Ishikawa (cell line): ENCODE data around the gene PRKCD.

Experiments used
- CEBPB ChIP-seq: IDR thresholded peaks from 2 replicates; pipeline ENCODE4 v1.6.1; 2012
- CREB1 ChIP-seq: IDR thresholded peaks from 2 replicates; pipeline ENCODE4 v1.6.1; 2012; ENCODE audit warnings: low read depth
- EGR1 ChIP-seq: IDR thresholded peaks from 2 replicates; pipeline ENCODE4 v1.6.1; 2012
- EP300 ChIP-seq: IDR thresholded peaks from 2 replicates; pipeline ENCODE4 v1.6.1; 2012; ENCODE audit warnings: borderline replicate concordance
- FOXM1 ChIP-seq: IDR thresholded peaks from 2 replicates; pipeline ENCODE4 v1.6.1; 2012; ENCODE audit warnings: low read depth, borderline replicate concordance
- MAX ChIP-seq: IDR thresholded peaks from 2 replicates; pipeline ENCODE4 v1.6.1; 2012
- NFIC ChIP-seq: IDR thresholded peaks from 2 replicates; pipeline ENCODE4 v1.6.1; 2012
- RAD21 ChIP-seq: IDR thresholded peaks from 2 replicates; pipeline ENCODE4 v1.6.1; 2012; ENCODE audit warnings: low read depth
- TAF1 ChIP-seq: IDR thresholded peaks from 2 replicates; pipeline ENCODE4 v1.6.1; 2012; ENCODE audit warnings: low read depth, mild to moderate bottlenecking
- TCF12 ChIP-seq: IDR thresholded peaks from 2 replicates; pipeline ENCODE4 v1.6.1; 2012; ENCODE audit warnings: low read depth
- TEAD4 ChIP-seq: IDR thresholded peaks from 2 replicates; pipeline ENCODE4 v1.6.1; 2012
- YY1 ChIP-seq: IDR thresholded peaks from 2 replicates; pipeline ENCODE4 v1.6.1; 2012; ENCODE audit warnings: low read depth
- ZBTB7A ChIP-seq: IDR thresholded peaks from 2 replicates; pipeline ENCODE4 v1.6.1; 2012; ENCODE audit warnings: low read depth
- TF ChIP-seq, protein P1 (sequence below): IDR thresholded peaks from 2 replicates; pipeline ENCODE4 v1.6.1; 2012; ENCODE audit warnings: low read depth, mild to moderate bottlenecking
- TF ChIP-seq, protein P2 (sequence below): IDR thresholded peaks from 2 replicates; pipeline ENCODE4 v1.6.1; 2012

PRKCD gene

DNA sequence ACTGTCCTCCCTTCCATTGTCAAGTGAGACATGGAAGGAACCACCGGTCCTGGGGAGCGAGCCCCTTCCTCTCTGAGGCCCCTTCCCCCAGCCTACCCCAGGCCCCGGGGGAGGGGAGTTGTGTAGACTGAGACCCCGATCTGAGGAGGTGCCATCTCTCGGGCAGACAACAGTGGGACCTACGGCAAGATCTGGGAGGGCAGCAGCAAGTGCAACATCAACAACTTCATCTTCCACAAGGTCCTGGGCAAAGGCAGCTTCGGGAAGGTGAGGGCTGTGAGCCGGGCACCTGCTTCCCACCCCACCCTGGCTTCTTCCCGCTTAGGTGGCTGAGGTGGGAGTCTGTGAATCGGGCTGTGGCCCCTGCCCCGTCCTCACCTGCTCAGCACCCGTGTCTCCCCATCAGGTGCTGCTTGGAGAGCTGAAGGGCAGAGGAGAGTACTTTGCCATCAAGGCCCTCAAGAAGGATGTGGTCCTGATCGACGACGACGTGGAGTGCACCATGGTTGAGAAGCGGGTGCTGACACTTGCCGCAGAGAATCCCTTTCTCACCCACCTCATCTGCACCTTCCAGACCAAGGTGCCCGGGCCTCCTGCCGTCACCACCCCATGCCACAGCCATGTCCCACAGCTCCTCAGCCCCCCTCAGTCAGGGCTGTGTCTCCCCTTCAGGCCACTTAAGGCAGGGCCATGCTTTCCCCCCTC, 24.9 kb downstream of the PRKCD start:
- TF ChIP-seq, protein P1, sequence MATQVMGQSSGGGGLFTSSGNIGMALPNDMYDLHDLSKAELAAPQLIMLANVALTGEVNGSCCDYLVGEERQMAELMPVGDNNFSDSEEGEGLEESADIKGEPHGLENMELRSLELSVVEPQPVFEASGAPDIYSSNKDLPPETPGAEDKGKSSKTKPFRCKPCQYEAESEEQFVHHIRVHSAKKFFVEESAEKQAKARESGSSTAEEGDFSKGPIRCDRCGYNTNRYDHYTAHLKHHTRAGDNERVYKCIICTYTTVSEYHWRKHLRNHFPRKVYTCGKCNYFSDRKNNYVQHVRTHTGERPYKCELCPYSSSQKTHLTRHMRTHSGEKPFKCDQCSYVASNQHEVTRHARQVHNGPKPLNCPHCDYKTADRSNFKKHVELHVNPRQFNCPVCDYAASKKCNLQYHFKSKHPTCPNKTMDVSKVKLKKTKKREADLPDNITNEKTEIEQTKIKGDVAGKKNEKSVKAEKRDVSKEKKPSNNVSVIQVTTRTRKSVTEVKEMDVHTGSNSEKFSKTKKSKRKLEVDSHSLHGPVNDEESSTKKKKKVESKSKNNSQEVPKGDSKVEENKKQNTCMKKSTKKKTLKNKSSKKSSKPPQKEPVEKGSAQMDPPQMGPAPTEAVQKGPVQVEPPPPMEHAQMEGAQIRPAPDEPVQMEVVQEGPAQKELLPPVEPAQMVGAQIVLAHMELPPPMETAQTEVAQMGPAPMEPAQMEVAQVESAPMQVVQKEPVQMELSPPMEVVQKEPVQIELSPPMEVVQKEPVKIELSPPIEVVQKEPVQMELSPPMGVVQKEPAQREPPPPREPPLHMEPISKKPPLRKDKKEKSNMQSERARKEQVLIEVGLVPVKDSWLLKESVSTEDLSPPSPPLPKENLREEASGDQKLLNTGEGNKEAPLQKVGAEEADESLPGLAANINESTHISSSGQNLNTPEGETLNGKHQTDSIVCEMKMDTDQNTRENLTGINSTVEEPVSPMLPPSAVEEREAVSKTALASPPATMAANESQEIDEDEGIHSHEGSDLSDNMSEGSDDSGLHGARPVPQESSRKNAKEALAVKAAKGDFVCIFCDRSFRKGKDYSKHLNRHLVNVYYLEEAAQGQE, result no peak
- TF ChIP-seq, protein P2, sequence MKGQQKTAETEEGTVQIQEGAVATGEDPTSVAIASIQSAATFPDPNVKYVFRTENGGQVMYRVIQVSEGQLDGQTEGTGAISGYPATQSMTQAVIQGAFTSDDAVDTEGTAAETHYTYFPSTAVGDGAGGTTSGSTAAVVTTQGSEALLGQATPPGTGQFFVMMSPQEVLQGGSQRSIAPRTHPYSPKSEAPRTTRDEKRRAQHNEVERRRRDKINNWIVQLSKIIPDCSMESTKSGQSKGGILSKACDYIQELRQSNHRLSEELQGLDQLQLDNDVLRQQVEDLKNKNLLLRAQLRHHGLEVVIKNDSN, result no peak
- TF ChIP-seq NFIC (no peak), CREB1 (no peak), EGR1 (no peak), FOXM1 (no peak), ZBTB7A (no peak), CEBPB (no peak), TAF1 (no peak), MAX (no peak), TEAD4 (no peak), YY1 (no peak), TCF12 (no peak)

DNA sequence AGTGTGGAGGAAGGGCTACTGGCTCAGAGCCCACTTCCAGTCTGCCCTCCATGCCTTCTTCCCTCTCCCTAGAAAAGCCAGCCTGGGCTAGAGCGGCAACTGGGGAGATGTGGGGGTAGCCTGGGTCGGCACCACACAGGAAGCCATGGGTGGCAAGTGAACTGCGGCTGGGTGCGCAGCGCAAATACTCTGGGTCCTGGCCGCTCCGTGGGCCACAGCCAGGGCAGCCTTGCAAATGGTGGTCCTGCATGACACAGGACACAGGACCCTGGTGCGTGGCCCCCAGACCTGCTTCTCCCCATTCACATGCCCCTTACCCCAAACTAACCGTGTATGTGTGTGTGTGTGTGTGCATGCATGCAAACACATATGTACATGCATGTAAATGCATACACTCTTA, 25.7 kb downstream of the PRKCD start:
- TF ChIP-seq EGR1, result no peak
- TF ChIP-seq YY1, result no peak

DNA sequence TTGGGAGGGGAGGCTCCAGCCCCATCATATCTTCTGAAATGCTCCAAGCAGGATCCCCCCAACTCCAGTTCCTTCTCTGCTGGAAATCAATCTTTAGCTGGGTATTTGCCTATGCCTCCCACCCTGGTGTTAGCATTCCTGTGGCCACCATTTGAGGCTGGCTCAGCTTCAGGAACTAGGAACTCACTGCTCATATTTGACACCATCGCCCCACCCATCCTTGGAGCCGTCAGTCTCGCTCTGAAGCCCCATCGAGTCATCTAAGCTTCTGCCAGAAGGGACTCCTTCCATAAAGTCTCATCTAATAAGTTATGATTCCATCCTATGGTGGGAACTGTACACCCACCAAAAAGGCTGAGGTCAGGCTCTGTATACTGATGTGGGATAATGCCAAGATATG, 26.4 kb downstream of the PRKCD start:
- TF ChIP-seq TEAD4, result no peak
- TF ChIP-seq, protein P2, result no peak
- TF ChIP-seq ZBTB7A, result no peak
- TF ChIP-seq, protein P1, result no peak
- TF ChIP-seq FOXM1, result no peak
- no peak for TF ChIP-seq TAF1
- no peak for TF ChIP-seq YY1
- TF ChIP-seq RAD21, result no peak
- TF ChIP-seq TCF12, result no peak
- no peak for TF ChIP-seq CEBPB
- TF ChIP-seq CREB1, result no peak
- no peak for TF ChIP-seq EP300
- TF ChIP-seq MAX, result no peak
- no peak for TF ChIP-seq NFIC

DNA sequence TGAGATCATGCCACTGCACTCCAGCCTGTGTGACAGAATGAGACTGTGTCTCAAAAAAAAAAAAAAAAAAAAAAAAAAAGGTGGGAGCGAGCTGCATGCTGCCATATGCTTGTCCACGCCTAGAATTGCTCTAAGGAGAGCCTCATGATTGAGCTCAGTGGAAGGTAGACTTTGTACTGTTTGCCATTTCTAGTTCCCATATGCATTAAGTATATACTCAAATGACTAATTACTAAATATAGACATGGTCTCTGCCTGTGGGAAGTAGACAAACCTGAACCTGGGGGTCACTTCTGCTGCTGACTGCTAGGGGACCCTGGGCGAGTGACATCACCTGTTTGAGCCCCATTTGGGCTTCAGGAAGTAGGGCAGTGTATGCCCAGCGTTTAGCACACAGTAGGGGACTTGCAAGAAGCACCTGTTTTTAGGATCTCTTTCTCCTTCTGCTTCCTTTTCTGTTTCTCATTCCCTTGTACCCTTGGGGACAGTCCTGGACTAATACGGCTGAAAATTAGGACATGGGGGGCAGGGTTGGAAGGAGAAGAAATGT, 27.2 kb downstream of the PRKCD start:
- TF ChIP-seq TEAD4, result no peak

- TF ChIP-seq RAD21 (no peak), TCF12 (no peak), FOXM1 (no peak), TEAD4 (no peak), MAX (no peak), CEBPB (no peak), YY1 (no peak)
- TF ChIP-seq, protein P1, result no peak
- TF ChIP-seq, protein P2, result no peak
Observed at GRCh38 chr3:53188720-53189119, 27.7 kb downstream of the PRKCD start.
